Activated CD4-positive, alpha-beta memory T cell treated with anti-CD3 and anti-CD28 coated beads for 36 hours (primary cell): ENCODE results near the gene SGIP1. TPM values are rescaled to one million over a fixed set of nuclear protein-coding genes. Genes with fewer than 3 reads are reported as not detected.
"Not testable (repeated sequence)": the region's sequence is repeated elsewhere in the genome, so short reads cannot be mapped to it uniquely, and the experiment has no call there.

Experiments used
- CTCF ChIA-PET: fragments of 350-600 bp; sonication (Branson Sonifier 250); formaldehyde crosslinking; loops from one replicate; lab custom pipeline; 2021; ENCODE audit warnings: antibody characterized with exemption, inconsistent platforms; lab: Charles Lee
- POLR2A ChIA-PET: fragments of 350-600 bp; sonication (Branson Sonifier 250); formaldehyde crosslinking; loops from one replicate; lab custom pipeline; 2021; ENCODE audit warnings: antibody characterized with exemption; lab: Charles Lee
- DNase-seq: peaks from one replicate; pipeline ENCODE4 v3.0.0-alpha.2; 2020
- H3K27ac Mint-ChIP-seq: one replicate; pipeline ENCODE4 v1.8.0; 2021; ENCODE audit warnings: mixed read lengths
- H3K27me3 Mint-ChIP-seq: one replicate; pipeline ENCODE4 v1.8.0; 2021; ENCODE audit warnings: mixed read lengths
- H3K36me3 Mint-ChIP-seq: one replicate; pipeline ENCODE4 v1.8.0; 2021; ENCODE audit warnings: mixed read lengths
- H3K4me1 Mint-ChIP-seq: one replicate; pipeline ENCODE4 v1.8.0; 2021; ENCODE audit warnings: low read depth, mixed read lengths
- H3K4me3 Mint-ChIP-seq: one replicate; pipeline ENCODE4 v1.8.0; 2021; ENCODE audit warnings: mild to moderate bottlenecking, mixed read lengths
- H3K9me3 Mint-ChIP-seq: one replicate; pipeline ENCODE4 v1.8.0; 2021; ENCODE audit warnings: mixed read lengths
- intact Hi-C: fragments of 100-400 bp; cut with micrococcal nuclease; formaldehyde crosslinking; loops from one replicate; pipeline ENCODE4 v1.15.1; 2023
- total RNA-seq, 2 experiments: library from RNA; stranded (reverse); gene quantifications; one replicate each; pipeline ENCODE4 v1.2.3, GENCODE V29; 2021

The SGIP1 gene
- total RNA-seq, 2 experiments from 2014 or later: 0.05 TPM; not detected in 1

DNA sequence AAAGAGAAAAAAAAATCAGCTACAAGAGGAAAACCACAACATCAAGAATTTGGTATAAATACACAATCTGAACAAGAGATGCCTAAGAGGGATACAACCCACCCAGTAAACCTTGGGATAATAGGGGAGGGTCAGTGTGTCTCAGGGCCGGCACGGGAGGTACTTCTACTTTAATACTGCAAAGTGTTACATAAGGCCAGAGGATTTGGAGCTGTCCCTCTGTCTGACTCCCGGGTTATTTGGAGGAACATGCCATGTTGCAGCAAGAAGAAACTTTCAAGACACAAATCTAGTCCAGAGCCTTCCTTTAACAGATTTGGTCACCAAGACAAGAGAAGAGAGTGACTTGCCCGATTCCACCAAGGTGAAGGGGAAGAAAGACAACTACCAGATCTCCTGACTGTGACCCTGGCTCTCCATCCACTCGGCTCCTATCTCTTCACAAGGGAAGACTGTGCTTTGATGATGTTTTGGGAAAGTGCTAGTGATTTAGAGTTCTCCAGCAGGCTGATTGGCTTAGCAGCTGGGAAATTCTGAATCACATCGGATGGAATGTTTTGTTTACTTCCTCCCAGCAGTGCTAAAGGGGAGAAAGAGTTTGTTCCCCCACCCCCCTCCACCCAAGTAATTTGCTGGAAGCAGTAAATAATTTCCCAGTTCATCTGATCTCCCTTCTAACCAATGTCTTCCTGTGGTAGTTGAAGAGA lies 29.3 kb downstream of the SGIP1 start:
- Mint-ChIP-seq H3K4me1 (no peaks in the 10 kb centered on the region), H3K36me3 (no peaks in the 10 kb centered on the region), H3K27ac (no peak overlapping the region), H3K27me3 (peaks cover 12% of the 10 kb centered on the region), H3K4me3 (no peak overlapping the region), H3K9me3 (no peaks in the 10 kb centered on the region)
- DNase-seq: no peak
- ChIA-PET CTCF (no interaction called here), POLR2A (no interaction called here)
- intact Hi-C loops: no loop called here

DNA sequence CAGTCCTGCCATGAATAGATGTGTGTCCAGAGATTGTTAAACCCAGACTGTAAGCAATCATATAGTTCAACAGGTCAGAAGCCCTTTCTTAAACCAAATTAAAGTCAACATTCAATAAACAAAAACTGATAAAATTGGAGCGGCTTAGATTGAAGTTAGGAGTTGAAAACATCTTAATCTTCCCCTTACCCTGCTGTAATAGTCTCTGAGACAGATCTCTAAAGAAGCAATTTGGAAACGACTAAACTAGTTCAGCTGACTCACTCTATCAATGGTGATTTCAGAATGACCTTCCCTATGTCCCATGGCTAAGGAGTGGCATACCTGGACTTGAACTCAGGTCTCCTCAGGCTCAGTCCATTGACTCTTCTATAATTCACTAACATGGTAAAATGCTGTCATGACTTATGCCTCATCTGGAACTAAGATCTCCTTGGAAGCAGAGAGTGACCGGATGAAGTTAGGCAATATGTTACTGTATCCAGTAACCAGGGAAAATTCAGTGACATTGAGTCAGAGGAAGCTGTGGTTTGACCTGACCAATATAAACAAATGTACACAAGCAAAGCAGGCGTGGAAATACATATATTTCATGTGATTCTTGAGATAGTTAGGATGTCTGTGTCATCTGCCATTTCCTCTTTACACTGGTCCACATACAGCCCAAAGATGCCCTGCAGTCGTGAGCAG lies 30.1 kb downstream of the SGIP1 start:
- no peak for DNase-seq
- Mint-ChIP-seq H3K9me3 (no peaks in the 10 kb centered on the region), H3K27me3 (peaks cover 15% of the 10 kb centered on the region), H3K4me3 (no peak overlapping the region), H3K36me3 (no peaks in the 10 kb centered on the region), H3K4me1 (no peaks in the 10 kb centered on the region), H3K27ac (no peak overlapping the region)
- POLR2A ChIA-PET: no interaction called here
- CTCF ChIA-PET: no interaction called here
- intact Hi-C loops: no loop called here

DNA sequence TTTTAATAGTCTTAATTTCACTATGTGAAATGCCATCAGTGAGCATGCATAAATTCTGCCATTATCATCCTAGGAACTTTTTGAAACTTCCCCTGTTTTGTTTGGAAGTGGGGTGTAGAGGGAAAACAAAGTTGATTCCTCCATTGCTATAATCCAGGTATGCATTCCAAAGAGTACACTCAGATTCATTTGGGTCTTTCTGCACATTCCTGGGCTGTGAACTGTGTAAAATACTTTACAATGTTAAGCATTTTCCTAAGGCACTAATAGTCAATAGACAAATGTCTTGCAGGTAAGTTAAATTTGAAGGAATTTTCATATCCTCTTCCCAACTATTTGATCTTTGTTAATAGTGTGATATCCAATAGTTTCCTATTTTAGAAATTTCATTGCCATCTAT lies 36.2 kb downstream of the SGIP1 start:
- Mint-ChIP-seq H3K27me3 (peaks cover 16% of the 10 kb centered on the region), H3K36me3 (no peaks in the 10 kb centered on the region), H3K9me3 (no peaks in the 10 kb centered on the region), H3K4me3 (no peak overlapping the region), H3K4me1 (no peaks in the 10 kb centered on the region), H3K27ac (no peak overlapping the region)
- intact Hi-C loops: no loop called here
- CTCF ChIA-PET: no interaction called here
- POLR2A ChIA-PET: no interaction called here
- DNase-seq: no peak

DNA sequence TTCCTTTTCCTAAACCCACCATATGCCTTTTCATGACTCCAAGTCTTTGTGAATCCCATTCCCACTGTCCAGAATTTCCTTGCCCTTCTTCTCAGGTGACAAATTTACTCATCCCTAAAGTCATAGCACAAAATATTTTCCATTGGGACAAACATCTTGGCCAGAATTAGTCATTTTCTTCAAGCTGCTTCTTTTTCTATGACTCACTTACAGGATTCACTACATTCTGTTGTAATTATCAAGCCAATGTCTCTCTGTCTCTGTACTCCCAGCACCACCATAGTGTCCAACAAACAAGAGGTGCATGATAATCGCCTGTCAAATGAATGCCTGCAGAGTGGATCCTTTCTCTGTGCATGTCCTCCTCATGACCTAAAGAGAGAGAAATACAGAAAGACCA lies 37.8 kb downstream of the SGIP1 start:
- CTCF ChIA-PET: no interaction called here
- Mint-ChIP-seq H3K9me3 (no peaks in the 10 kb centered on the region), H3K27ac (no peak overlapping the region), H3K4me1 (no peaks in the 10 kb centered on the region), H3K27me3 (peaks cover 16% of the 10 kb centered on the region), H3K4me3 (no peak overlapping the region), H3K36me3 (no peaks in the 10 kb centered on the region)
- no peak for DNase-seq
- intact Hi-C loops: no loop called here
- POLR2A ChIA-PET: no interaction called here

DNA sequence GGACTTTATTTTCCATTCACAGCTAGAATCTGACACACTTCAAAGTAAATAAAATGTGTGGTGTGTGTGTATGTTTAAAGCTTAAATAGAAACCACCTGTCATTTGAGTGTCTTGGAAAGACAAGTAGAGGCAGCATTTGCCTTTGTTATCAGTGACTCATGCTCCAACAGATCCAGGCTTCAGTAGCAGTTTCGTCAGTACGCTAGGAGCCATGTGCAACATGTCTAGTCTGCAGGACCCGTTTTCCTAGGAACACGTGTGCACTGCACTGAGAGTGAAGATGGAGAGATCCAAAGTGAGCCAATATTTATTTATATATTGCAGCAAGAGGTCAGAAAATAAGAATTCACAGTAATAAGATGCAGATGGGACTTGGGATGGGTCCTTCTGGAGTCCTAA lies 41.8 kb downstream of the SGIP1 start:
- intact Hi-C loops: no loop called here
- H3K36me3 Mint-ChIP-seq: no peaks in the 10 kb centered on the region
- no peaks in the 10 kb centered on the region for H3K9me3 Mint-ChIP-seq
- ChIA-PET POLR2A (no interaction called here), CTCF (no interaction called here)
- H3K27ac Mint-ChIP-seq: no peak overlapping the region
- H3K4me3 Mint-ChIP-seq: no peak overlapping the region
- DNase-seq: no peak
- H3K4me1 Mint-ChIP-seq: no peaks in the 10 kb centered on the region
- H3K27me3 Mint-ChIP-seq: peaks cover 15% of the 10 kb centered on the region

DNA sequence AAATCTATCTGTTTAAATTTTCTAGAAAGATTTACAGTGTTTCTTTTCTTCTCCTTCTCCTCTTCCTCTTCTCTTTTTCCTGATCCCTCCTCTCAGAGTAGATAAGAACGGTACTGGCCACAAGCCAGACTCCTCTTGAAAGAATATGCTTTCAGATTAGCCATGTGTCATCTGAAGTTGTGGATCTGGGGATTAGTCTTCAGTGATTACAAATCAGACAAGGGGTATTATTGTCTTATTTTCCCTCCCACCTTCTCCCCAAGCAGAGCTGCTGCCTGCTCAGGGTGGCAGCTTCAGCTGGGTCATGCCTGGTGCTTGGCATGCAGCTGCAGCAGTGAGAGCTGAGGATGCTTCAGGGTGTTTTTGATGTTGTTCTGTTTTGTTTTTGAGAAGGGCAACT lies 42.7 kb downstream of the SGIP1 start:
- no peaks in the 10 kb centered on the region for H3K9me3 Mint-ChIP-seq
- H3K4me3 Mint-ChIP-seq: no peak overlapping the region
- peaks cover 13% of the 10 kb centered on the region for H3K27me3 Mint-ChIP-seq
- intact Hi-C loops: no loop called here
- DNase-seq: no peak
- H3K27ac Mint-ChIP-seq: no peak overlapping the region
- no peaks in the 10 kb centered on the region for H3K36me3 Mint-ChIP-seq
- H3K4me1 Mint-ChIP-seq: no peaks in the 10 kb centered on the region
- ChIA-PET POLR2A (no interaction called here), CTCF (no interaction called here)

DNA sequence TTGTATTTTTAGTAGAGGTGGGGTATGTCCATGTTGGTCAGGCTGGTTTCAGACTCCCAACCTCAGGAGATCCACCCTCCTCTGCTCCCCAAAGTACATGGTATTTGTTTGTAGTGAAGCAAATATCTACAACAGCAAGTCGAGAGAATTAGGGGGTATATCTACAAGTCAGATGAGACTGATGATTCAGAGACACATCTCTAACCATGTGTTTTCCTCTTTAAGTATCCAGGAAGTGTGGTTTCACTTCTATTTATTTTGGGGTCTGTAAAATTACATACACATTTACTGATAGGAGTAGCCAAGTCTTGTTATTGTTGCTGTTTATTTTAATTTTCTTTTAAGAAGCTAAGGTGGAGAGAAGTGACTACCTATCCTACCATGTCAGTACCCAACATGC lies 44.9 kb downstream of the SGIP1 start:
- intact Hi-C loops: no loop called here
- H3K27ac Mint-ChIP-seq: no peak overlapping the region
- no peak overlapping the region for H3K4me3 Mint-ChIP-seq
- H3K36me3 Mint-ChIP-seq: no peaks in the 10 kb centered on the region
- ChIA-PET POLR2A (no interaction called here), CTCF (no interaction called here)
- H3K27me3 Mint-ChIP-seq: peaks cover 14% of the 10 kb centered on the region
- no peaks in the 10 kb centered on the region for H3K4me1 Mint-ChIP-seq
- DNase-seq: no peak
- no peaks in the 10 kb centered on the region for H3K9me3 Mint-ChIP-seq

DNA sequence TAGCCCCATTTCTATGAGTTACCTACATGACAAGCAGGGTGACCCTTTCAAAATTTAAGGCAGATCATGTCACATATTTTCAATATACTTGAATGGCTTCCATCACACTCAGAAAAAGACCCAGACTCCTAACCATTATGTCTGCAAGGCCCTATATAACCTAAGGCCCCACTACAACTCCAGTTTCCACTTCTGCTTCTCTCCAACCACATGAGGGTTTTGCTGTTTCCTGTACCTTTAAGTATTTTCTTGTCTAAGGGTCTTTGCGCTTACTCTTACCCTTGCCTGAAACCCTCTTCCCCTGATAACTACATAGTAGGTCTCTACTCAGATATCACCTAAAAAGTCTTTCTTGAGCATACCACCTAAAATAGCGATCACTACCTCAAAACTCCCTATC lies 46.1 kb downstream of the SGIP1 start:
- H3K36me3 Mint-ChIP-seq: no peaks in the 10 kb centered on the region
- no peak overlapping the region for H3K4me3 Mint-ChIP-seq
- no peak for DNase-seq
- no peak overlapping the region for H3K27ac Mint-ChIP-seq
- POLR2A ChIA-PET: no interaction called here
- peaks cover 14% of the 10 kb centered on the region for H3K27me3 Mint-ChIP-seq
- intact Hi-C loops: no loop called here
- H3K9me3 Mint-ChIP-seq: no peaks in the 10 kb centered on the region
- CTCF ChIA-PET: no interaction called here
- H3K4me1 Mint-ChIP-seq: no peaks in the 10 kb centered on the region

DNA sequence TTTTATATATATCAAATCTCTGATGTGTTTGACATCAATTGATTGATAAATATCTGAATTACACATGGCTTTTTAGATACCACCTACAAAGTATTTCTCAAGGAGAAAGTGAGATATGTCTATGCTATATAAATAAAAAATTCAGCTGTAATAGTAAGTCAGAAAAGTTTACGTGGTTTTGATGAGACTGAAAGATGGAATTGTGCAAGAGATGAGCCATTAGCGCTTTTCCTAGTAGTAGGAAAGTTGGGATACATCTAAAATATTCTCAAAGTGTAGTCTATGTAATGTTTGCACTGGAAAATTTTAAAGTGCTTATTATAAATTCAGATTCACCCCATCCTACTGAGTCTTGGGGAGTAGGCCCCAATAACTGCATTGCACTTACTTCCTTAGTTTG lies 49.1 kb downstream of the SGIP1 start:
- CTCF ChIA-PET: no interaction called here
- POLR2A ChIA-PET: no interaction called here
- H3K27me3 Mint-ChIP-seq: peaks cover 10% of the 10 kb centered on the region

DNA sequence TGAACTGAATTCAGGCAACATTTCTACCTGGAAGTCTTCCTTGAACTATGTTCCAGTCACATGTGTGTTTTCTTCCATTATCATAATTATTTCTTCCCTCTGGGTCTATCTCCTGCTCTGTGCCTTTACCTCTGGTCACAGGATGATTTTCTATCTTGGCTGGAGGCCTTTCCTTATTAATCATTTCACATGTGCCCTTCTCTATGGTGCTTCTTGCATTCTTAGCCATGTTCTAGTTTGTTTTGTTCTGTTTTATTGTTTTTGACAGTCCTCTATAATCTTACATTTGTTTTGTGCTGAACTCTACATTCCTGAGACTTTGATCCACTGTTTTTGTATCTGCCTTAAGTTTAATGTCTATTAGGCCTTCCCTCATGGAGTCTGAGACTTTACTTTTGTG lies 51.0 kb downstream of the SGIP1 start:
- no peak for DNase-seq
- Mint-ChIP-seq H3K27me3 (peaks cover 4% of the 10 kb centered on the region), H3K9me3 (no peaks in the 10 kb centered on the region), H3K27ac (no peak overlapping the region), H3K4me1 (no peaks in the 10 kb centered on the region), H3K4me3 (no peak overlapping the region), H3K36me3 (no peaks in the 10 kb centered on the region)
- intact Hi-C loops: no loop called here
- ChIA-PET CTCF (no interaction called here), POLR2A (no interaction called here)

More for the DNA sequence above, 49.1 kb downstream of the SGIP1 start:
- Mint-ChIP-seq H3K9me3 (no peaks in the 10 kb centered on the region), H3K4me1 (no peaks in the 10 kb centered on the region), H3K27ac (no peak overlapping the region), H3K4me3 (no peak overlapping the region), H3K36me3 (no peaks in the 10 kb centered on the region)
- no peak for DNase-seq
- intact Hi-C loops: no loop called here

DNA sequence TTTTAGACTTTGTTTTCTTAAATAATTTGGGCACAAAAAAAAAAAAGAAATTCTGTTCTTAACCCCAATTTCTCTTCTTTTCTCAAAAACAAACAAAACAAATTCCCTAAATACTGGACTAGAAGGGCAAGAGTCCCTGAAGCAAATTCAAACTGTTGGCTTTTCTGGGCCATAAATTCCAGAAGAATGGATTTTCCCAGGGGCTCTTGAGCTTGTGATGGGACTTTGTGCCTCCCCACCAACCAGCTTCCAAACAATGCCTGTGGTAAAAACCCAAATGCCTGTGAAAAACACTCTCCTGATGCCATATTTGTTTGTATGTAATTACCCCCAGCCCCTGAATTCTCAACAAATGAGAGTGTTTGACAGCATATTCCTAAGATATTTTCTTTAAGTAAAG lies 55.4 kb downstream of the SGIP1 start:
- H3K27me3 Mint-ChIP-seq: no peaks in the 10 kb centered on the region
- ChIA-PET CTCF (interaction anchor here (1.0 kb wide), 1 partner anchor 8 kb away, joined by 3 read pairs; no protein-coding TSS in a partner anchor), POLR2A (no interaction called here)
- no peak overlapping the region for H3K4me3 Mint-ChIP-seq
- no peak overlapping the region for H3K27ac Mint-ChIP-seq
- DNase-seq: no peak
- H3K4me1 Mint-ChIP-seq: no peaks in the 10 kb centered on the region
- intact Hi-C loops: no loop called here
- H3K9me3 Mint-ChIP-seq: no peaks in the 10 kb centered on the region
- H3K36me3 Mint-ChIP-seq: no peaks in the 10 kb centered on the region

DNA sequence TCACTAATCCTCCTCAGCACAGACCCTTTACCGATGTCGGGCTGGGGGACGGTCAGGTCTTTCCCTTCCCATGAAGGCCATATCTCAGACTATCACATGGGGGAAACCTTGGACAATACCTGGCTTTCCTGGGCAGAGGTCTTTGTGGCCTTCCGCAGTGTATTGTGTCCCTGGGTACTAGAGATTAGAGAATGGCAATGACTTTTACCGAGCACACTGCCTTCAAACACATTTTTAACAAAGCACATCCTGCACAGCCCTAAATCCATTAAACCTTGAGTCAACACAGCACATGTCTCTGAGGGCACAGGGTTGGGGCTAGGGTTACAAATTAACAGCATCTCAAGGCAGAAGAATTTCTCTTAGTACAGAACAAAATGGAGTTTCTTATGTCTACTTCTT lies 58.2 kb downstream of the SGIP1 start:
- POLR2A ChIA-PET, CTCF ChIA-PET, H3K27ac Mint-ChIP-seq, H3K4me3 Mint-ChIP-seq, H3K36me3 Mint-ChIP-seq, intact Hi-C loops, H3K27me3 Mint-ChIP-seq, DNase-seq, H3K4me1 Mint-ChIP-seq, H3K9me3 Mint-ChIP-seq: not testable (repeated sequence)

DNA sequence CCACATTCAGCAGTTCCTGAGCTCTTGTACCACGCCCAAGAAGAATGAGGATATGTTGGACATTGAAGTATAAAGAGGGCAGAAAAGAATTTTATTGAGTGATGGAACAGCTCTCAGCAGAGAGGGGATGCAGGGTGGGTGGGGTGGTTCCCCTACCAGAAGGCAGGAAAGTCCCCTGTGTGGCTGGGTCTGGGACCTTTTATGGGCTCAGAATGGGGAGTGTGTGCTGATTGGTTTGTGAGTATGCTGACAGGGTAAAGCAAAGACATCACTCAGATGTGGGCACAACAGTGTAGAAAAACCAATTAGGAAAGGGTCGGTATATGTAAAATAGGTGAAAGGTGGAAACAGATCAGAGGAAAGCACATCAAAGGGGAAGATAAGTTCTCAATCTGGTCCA lies 62.2 kb downstream of the SGIP1 start:
- H3K4me1 Mint-ChIP-seq: no peaks in the 10 kb centered on the region
- CTCF ChIA-PET: no interaction called here

More for the DNA sequence above, 62.2 kb downstream of the SGIP1 start:
- POLR2A ChIA-PET: no interaction called here
- Mint-ChIP-seq H3K9me3 (no peaks in the 10 kb centered on the region), H3K27me3 (peaks cover 14% of the 10 kb centered on the region), H3K36me3 (no peaks in the 10 kb centered on the region), H3K4me3 (no peak overlapping the region), H3K27ac (no peak overlapping the region)
- intact Hi-C loops: no loop called here
- no peak for DNase-seq
